Osteocyte (in vitro differentiated cells): Measurements from ENCODE around the gene FREY1. TPM values are rescaled to one million over a fixed set of nuclear protein-coding genes. Genes with fewer than 3 reads are reported as not detected.

Source experiments
- DNase-seq: peaks from one replicate; pipeline ENCODE4 v3.0.0; 2021; ENCODE audit warnings: mixed read lengths; ENCODE audit not compliant: unreplicated experiment; ENCODE audit errors: extremely low spot score
- H3K27ac Mint-ChIP-seq: one replicate; pipeline ENCODE4 v1.8.0; 2021; ENCODE audit warnings: mild to moderate bottlenecking, mixed read lengths; ENCODE audit not compliant: unreplicated experiment
- H3K27me3 Mint-ChIP-seq: one replicate; pipeline ENCODE4 v1.8.0; 2021; ENCODE audit warnings: mixed read lengths; ENCODE audit not compliant: unreplicated experiment
- H3K36me3 Mint-ChIP-seq: one replicate; pipeline ENCODE4 v1.8.0; 2021; ENCODE audit warnings: mixed read lengths; ENCODE audit not compliant: unreplicated experiment
- H3K4me1 Mint-ChIP-seq: one replicate; pipeline ENCODE4 v1.8.0; 2021; ENCODE audit warnings: mixed read lengths; ENCODE audit not compliant: unreplicated experiment
- H3K4me3 Mint-ChIP-seq: one replicate; pipeline ENCODE4 v1.8.0; 2021; ENCODE audit warnings: mild to moderate bottlenecking, moderate library complexity, mixed read lengths; ENCODE audit not compliant: unreplicated experiment
- H3K9me3 Mint-ChIP-seq: one replicate; pipeline ENCODE4 v1.8.0; 2021; ENCODE audit warnings: mixed read lengths; ENCODE audit not compliant: unreplicated experiment
- CTCF ChIP-seq: fragments of 200-600 bp; sonication (generic); IDR thresholded peaks from 2 replicates; pipeline ENCODE4 v1.5.0; 2021; ENCODE audit warnings: antibody characterized with exemption, mild to moderate bottlenecking, moderate library complexity
- total RNA-seq: library from RNA; stranded (reverse); gene quantifications from 2 replicates; pipeline ENCODE4 v1.2.1, GENCODE V29; 2021

The FREY1 gene
- total RNA-seq, 1 donor from 2014 or later = 0.81 TPM

- DNase-seq = no peak
- peaks cover 14% of the 10 kb centered on the region for H3K36me3 Mint-ChIP-seq
- H3K27me3 Mint-ChIP-seq = no peaks in the 10 kb centered on the region
- no peak overlapping the region for H3K4me3 Mint-ChIP-seq
- TF ChIP-seq CTCF = no peak
- H3K27ac Mint-ChIP-seq = no peak overlapping the region
- no peaks in the 10 kb centered on the region for H3K9me3 Mint-ChIP-seq
- H3K4me1 Mint-ChIP-seq = peaks cover 3% of the 10 kb centered on the region
Measured at GRCh38 chr11:45871638-45872037, 35.4 kb downstream of the FREY1 start.

- no peak for TF ChIP-seq CTCF
- Mint-ChIP-seq H3K4me3 (no peak overlapping the region), H3K27ac (no peak overlapping the region), H3K36me3 (peaks cover 21% of the 10 kb centered on the region), H3K4me1 (peaks cover 3% of the 10 kb centered on the region), H3K27me3 (no peaks in the 10 kb centered on the region), H3K9me3 (no peaks in the 10 kb centered on the region)
- DNase-seq = no peak
Measured at GRCh38 chr11:45870706-45871105, 36.4 kb downstream of the FREY1 start.

GRCh38 chr11:45869551-45869950 is 37.5 kb downstream of the FREY1 start:
- no peak for TF ChIP-seq CTCF
- Mint-ChIP-seq H3K9me3 (no peaks in the 10 kb centered on the region), H3K27me3 (no peaks in the 10 kb centered on the region), H3K27ac (no peak overlapping the region), H3K36me3 (peaks cover 24% of the 10 kb centered on the region), H3K4me1 (peaks cover 3% of the 10 kb centered on the region), H3K4me3 (no peak overlapping the region)
- no peak for DNase-seq

- no peak for DNase-seq
- H3K4me1 Mint-ChIP-seq = peaks cover 15% of the 10 kb centered on the region
- no peak for TF ChIP-seq CTCF
- no peaks in the 10 kb centered on the region for H3K27me3 Mint-ChIP-seq
- H3K27ac Mint-ChIP-seq = no peak overlapping the region
- H3K4me3 Mint-ChIP-seq = no peak overlapping the region
- peaks cover 38% of the 10 kb centered on the region for H3K36me3 Mint-ChIP-seq
- H3K9me3 Mint-ChIP-seq = no peaks in the 10 kb centered on the region
Measured at GRCh38 chr11:45864041-45864440, 43.0 kb downstream of the FREY1 start.

- Mint-ChIP-seq H3K27ac (peak overlapping the region; percentile 47), H3K27me3 (no peaks in the 10 kb centered on the region), H3K4me3 (no peak overlapping the region), H3K4me1 (peaks cover 30% of the 10 kb centered on the region), H3K9me3 (no peaks in the 10 kb centered on the region), H3K36me3 (peaks cover 40% of the 10 kb centered on the region)
- no peak for DNase-seq
- TF ChIP-seq CTCF = no peak
Measured at GRCh38 chr11:45860764-45861510, 46.1 kb downstream of the FREY1 start.
